IMR-90 (cell line): ENCODE measurements around the gene ADRB2. TPM values are rescaled to one million over a fixed set of nuclear protein-coding genes. Genes with fewer than 3 reads are reported as not detected.

Experiments
- ATAC-seq: fragments of 200-7000 bp; cut with Tn5 transposase; 2 replicates; pipeline ENCODE4 v1.9.1; 2020; ENCODE audit warnings: low read depth, mild to moderate bottlenecking, moderate library complexity
- BruUV-seq: library from RNA; stranded (reverse); fragments of 400-500 nt; replicated peaks from 2 replicates; lab custom pipeline; 2021; lab: Mats Ljungman, UMichigan
- CTCF ChIA-PET: fragments of 300-600 bp; formaldehyde crosslinking; extraction: SDS; loops from one replicate; lab custom pipeline; 2021; ENCODE audit warnings: antibody characterized with exemption; lab: Yijun Ruan, JAX
- POLR2A ChIA-PET: fragments of 300-600 bp; sonication (Branson Sonifier 250); formaldehyde crosslinking; loops from one replicate; lab custom pipeline; 2022; ENCODE audit warnings: antibody characterized with exemption; ENCODE audit not compliant: unreplicated experiment; lab: Charles Lee
- DNase-seq: peaks from one replicate; pipeline ENCODE4 v3.0.0; 2013
- H2AFZ ChIP-seq: replicated peaks from 2 replicates; pipeline ENCODE3; 2013; ENCODE audit warnings: low read length, mild to moderate bottlenecking; ENCODE audit not compliant: poor library complexity
- H2AK5ac ChIP-seq: 2 replicates; pipeline ENCODE4 v1.6.1; 2013; ENCODE audit warnings: low read depth, low read length, inconsistent platforms
- H2AK9ac ChIP-seq: replicated peaks from 2 replicates; pipeline ENCODE3; 2013; ENCODE audit warnings: mild to moderate bottlenecking, low read depth, low read length, moderate library complexity; ENCODE audit not compliant: poor library complexity
- H2BK120ac ChIP-seq: 2 replicates; pipeline ENCODE4 v1.6.1; 2013; ENCODE audit warnings: low read depth, low read length, inconsistent platforms
- H2BK15ac ChIP-seq: 3 replicates; pipeline ENCODE4 v1.6.1; 2013; ENCODE audit warnings: low read depth, low read length, inconsistent platforms
- H2BK20ac ChIP-seq: 2 replicates; pipeline ENCODE4 v1.6.1; 2013; ENCODE audit warnings: low read depth, mild to moderate bottlenecking, inconsistent platforms, low read length, moderate library complexity
- H2BK5ac ChIP-seq: 2 replicates; pipeline ENCODE4 v1.6.1; 2013; ENCODE audit warnings: mild to moderate bottlenecking, low read depth, low read length, inconsistent platforms; ENCODE audit not compliant: poor library complexity, severe bottlenecking
- H3K14ac ChIP-seq: replicated peaks from 2 replicates; pipeline ENCODE4 v1.6.1; 2013; ENCODE audit warnings: low read depth, low read length, inconsistent platforms
- H3K18ac ChIP-seq: 2 replicates; pipeline ENCODE4 v1.6.1; 2013; ENCODE audit warnings: low read depth, low read length, control low read depth
- H3K23ac ChIP-seq: 2 replicates; pipeline ENCODE4 v1.6.1; 2013; ENCODE audit warnings: low read depth, low read length, inconsistent platforms
- H3K27ac ChIP-seq: 2 replicates; pipeline ENCODE4 v1.5.1; 2013; ENCODE audit warnings: mild to moderate bottlenecking, control low read depth, low read length; ENCODE audit not compliant: insufficient read depth
- H3K27me3 ChIP-seq: 2 replicates; pipeline ENCODE4 v1.6.1; 2013; ENCODE audit warnings: low read length; ENCODE audit not compliant: control insufficient read depth, insufficient read depth
- H3K36me3 ChIP-seq: 2 replicates; pipeline ENCODE4 v1.6.1; 2013; ENCODE audit warnings: low read length, mixed read lengths; ENCODE audit not compliant: control insufficient read depth, insufficient read depth
- H3K4ac ChIP-seq: 2 replicates; pipeline ENCODE4 v1.6.1; 2013; ENCODE audit warnings: low read depth, low read length, inconsistent platforms
- H3K4me1 ChIP-seq: 2 replicates; pipeline ENCODE4 v1.6.1; 2013; ENCODE audit warnings: low read length, mixed read lengths; ENCODE audit not compliant: control insufficient read depth, insufficient read depth
- H3K4me2 ChIP-seq: 2 replicates; pipeline ENCODE4 v1.6.1; 2013; ENCODE audit warnings: low read depth, mild to moderate bottlenecking, control low read depth, low read length, moderate library complexity
- H3K4me3 ChIP-seq: 2 replicates; pipeline ENCODE4 v1.5.1; 2013; ENCODE audit warnings: low read depth, mild to moderate bottlenecking, control low read depth, low read length, moderate library complexity; ENCODE audit not compliant: insufficient read depth
- H3K56ac ChIP-seq: 2 replicates; pipeline ENCODE4 v1.6.1; 2013; ENCODE audit warnings: low read length, inconsistent platforms; ENCODE audit not compliant: insufficient read depth; ENCODE audit errors: extremely low read depth
- H3K79me1 ChIP-seq, 2 experiments: 2 replicates each; pipeline ENCODE4 v1.6.1; 2013; ENCODE audit warnings: low read length in 2 of 2, inconsistent platforms in 1 of 2, low read depth in 1 of 2
- H3K9ac ChIP-seq: 2 replicates; pipeline ENCODE4 v1.6.1; 2013; ENCODE audit warnings: low read depth, low read length, control low read depth
- H3K9me1 ChIP-seq: 2 replicates; pipeline ENCODE4 v1.6.1; 2013; ENCODE audit warnings: low read length, inconsistent platforms; ENCODE audit not compliant: insufficient read depth
- H3K9me3 ChIP-seq: 2 replicates; pipeline ENCODE4 v1.6.1; 2013; ENCODE audit warnings: low read length; ENCODE audit not compliant: control insufficient read depth, insufficient read depth
- H4K20me1 ChIP-seq: 2 replicates; pipeline ENCODE4 v1.6.1; 2013; ENCODE audit warnings: low read length, inconsistent platforms; ENCODE audit not compliant: insufficient read depth
- H4K5ac ChIP-seq: 2 replicates; pipeline ENCODE4 v1.6.1; 2013; ENCODE audit warnings: mild to moderate bottlenecking, low read depth, low read length, control low read depth
- H4K8ac ChIP-seq, 2 experiments: 2 replicates each; pipeline ENCODE4 v1.6.1; 2013; ENCODE audit warnings: low read depth in 2 of 2, low read length in 2 of 2, control low read depth in 1 of 2, inconsistent platforms in 1 of 2
- H4K91ac ChIP-seq: 2 replicates; pipeline ENCODE4 v1.6.1; 2013; ENCODE audit warnings: low read depth, low read length, inconsistent platforms; ENCODE audit not compliant: insufficient read depth
- BHLHE40 ChIP-seq: fragments of 150-350 bp; IDR thresholded peaks from 2 replicates; pipeline ENCODE4 v1.6.1; 2016; ENCODE audit warnings: mild to moderate bottlenecking, low read depth, low read length
- FOS ChIP-seq: fragments of 150-350 bp; IDR thresholded peaks from 2 replicates; pipeline ENCODE4 v1.6.1; 2016; ENCODE audit warnings: low read depth, low read length
- WGBS, 2 experiments: methylation state at CpG; one replicate each; pipeline versions ENCODE4 v1.1.5 to v1.1.7; 2013; ENCODE audit warnings: missing lambda C conversion rate in 2 of 2; ENCODE audit not compliant: insufficient read length in 1 of 2; ENCODE audit errors: extremely low coverage in 2 of 2; 5-methylcytosine and 5-hydroxymethylcytosine counted together
- dilution Hi-C: fragments of 300-500 bp; cut with HindIII; formaldehyde crosslinking; loops from one replicate; pipeline ENCODE4 v1.14.3; 2018; ENCODE audit warnings: low sequenced_read_pairs; ENCODE audit not compliant: unreplicated experiment
- in situ Hi-C: fragments of 300-500 bp; cut with MboI; formaldehyde crosslinking; loops from 3 replicates; pipeline ENCODE4 v1.14.3; 2019; ENCODE audit warnings: low sequenced_read_pairs, inconsistent platforms, mixed read lengths
- intact Hi-C: fragments of 100-400 bp; cut with micrococcal nuclease; formaldehyde crosslinking; loops from 2 replicates; pipeline ENCODE4 v1.10.0; 2022
- polyA plus RNA-seq, 3 experiments: library from polyadenylated mRNA; depleted of rRNA; stranded (reverse); fragments of >200 nt; gene quantifications; 2 replicates each; pipeline ENCODE4 v1.2.3, GENCODE V29; 2012; ENCODE audit warnings: low replicate concordance in 1 of 3
- total RNA-seq: library from RNA; depleted of rRNA; stranded (reverse); fragments of >200 nt; gene quantifications from 2 replicates; pipeline ENCODE4 v1.2.3, GENCODE V29; 2012

Gene ADRB2
- total and polyA plus RNA-seq, 2 of the 4 experiments (the other 2 are of a cell fraction): 1.6 to 3.4 TPM

DNA sequence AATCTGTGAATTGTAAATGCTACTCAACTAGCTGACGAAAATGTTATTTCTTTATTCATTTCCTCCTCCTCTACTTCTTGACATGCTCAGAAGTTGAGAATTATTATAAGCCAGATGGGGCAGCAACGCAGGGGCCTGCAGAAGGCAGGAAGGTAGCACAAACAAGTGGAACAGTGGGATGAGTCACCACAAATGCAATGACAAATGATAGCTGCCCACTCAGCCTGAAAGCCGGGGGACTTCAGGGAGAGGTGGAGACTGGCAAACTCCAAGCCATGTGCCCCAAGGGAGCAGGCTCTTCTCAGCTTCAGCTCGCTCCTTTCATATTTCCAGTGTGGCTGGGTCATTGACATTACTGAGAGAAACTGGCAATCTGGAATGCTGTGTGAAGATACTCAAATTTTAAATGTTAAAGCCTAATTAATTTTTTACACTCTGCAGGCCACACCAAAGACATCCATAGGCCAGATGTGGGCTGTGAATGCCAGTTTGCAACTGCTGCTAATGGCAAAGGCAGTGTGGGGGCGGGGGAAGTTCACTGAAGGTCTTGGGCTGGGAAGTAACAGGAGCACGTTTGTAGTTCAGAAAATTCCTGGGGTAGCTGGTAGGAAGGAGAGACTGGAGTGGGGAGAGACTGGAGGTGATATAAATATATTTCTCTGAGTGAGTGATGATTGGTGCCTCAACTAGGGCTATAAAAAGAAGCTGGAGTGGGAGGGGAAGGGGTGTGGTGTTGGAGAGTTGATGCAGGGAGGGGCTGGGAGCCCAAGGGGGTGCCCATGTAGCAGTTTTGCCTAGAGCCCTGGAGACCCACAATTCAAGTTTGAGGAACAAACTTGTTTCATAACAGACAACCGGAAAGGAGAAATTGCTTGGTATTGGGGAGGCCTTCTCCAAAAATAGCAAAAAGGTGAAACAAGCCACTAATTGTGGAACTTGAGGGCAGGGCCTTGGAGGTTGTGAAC lies 20.8 kb upstream of the ADRB2 start:
- Histone ChIP-seq H2BK20ac (no peak overlapping the region), H3K23ac (no peak overlapping the region), H4K5ac (no peak overlapping the region), H4K20me1 (no peaks in the 10 kb centered on the region), H3K9me1 (peaks cover 13% of the 10 kb centered on the region), H3K79me1 (no peaks in the 10 kb centered on the region), H3K36me3 (no peaks in the 10 kb centered on the region), H2BK120ac (no peak overlapping the region), H3K56ac (no peak overlapping the region), H4K91ac (no peak overlapping the region), H3K4me1 (peaks cover 10% of the 10 kb centered on the region), H3K4me2 (no peak overlapping the region), H3K9me3 (no peaks in the 10 kb centered on the region), H3K9ac (no peak overlapping the region), H3K4ac (no peak overlapping the region), H3K27ac (no peak overlapping the region), H4K8ac (0 out of 4 replicates have a peak overlapping the region, but pooled peaks of 1 of the 2 experiments have one; percentile 11), H3K27me3 (no peaks in the 10 kb centered on the region), H2AFZ (peak overlapping the region; percentile 74), H2BK5ac (no peak overlapping the region), H3K14ac (no peak overlapping the region), H2AK5ac (no peak overlapping the region; the same call in 1 of the 2 replicates), H2BK15ac (no peak overlapping the region), H2AK9ac (peak overlapping the region; percentile 66), H3K18ac (no peak overlapping the region), H3K4me3 (no peak overlapping the region)
- dilution Hi-C loops (no loop called here), intact Hi-C loops (no loop called here), in situ Hi-C loops (no loop called here)
- WGBS, 2 experiments: 80% methylated on average over 1 of the region's 7 CpGs; no CpG with 5 or more reads in 1 of the 2 experiments
- POLR2A ChIA-PET: no interaction called here
- DNase-seq: peak; percentile 64
- CTCF ChIA-PET: interaction anchor here (1.2 kb wide), 2 partner anchors 12 to 230 kb away, joined by 3 read pairs; no protein-coding TSS in a partner anchor
- peak; percentile 55 for ATAC-seq
- TF ChIP-seq FOS: peak; percentile 80
- TF ChIP-seq BHLHE40: no peak
- BruUV-seq: no TSS peak
